Measurements from ENCODE around the gene ZSWIM9.

Gene ZSWIM9

GRCh38 chr19:48181505-48181904 is 11.0 kb downstream of the ZSWIM9 start:
- H4K20me1 ChIP-seq (ENCODE audit: control insufficient read depth, insufficient read depth, low read depth, low read length) = no peaks in the 10 kb centered on the region
- H3K4me2 ChIP-seq (ENCODE audit: low read length) = no peak overlapping the region
- no peaks in the 10 kb centered on the region for H3K9me2 ChIP-seq (replicated peaks; ENCODE audit: control insufficient read depth, low read length)
- H3K4me1 ChIP-seq (ENCODE audit: control insufficient read depth, low read length) = peaks cover 33% of the 10 kb centered on the region
- no peaks in the 10 kb centered on the region for H3K27me3 ChIP-seq (ENCODE audit: control insufficient read depth, low read length)
- H3K27ac ChIP-seq (ENCODE audit: low read depth, low read length) = no peak overlapping the region
- H3K79me2 ChIP-seq (ENCODE audit: control insufficient read depth, low read length) = no peaks in the 10 kb centered on the region
- TF ChIP-seq, protein P1, sequence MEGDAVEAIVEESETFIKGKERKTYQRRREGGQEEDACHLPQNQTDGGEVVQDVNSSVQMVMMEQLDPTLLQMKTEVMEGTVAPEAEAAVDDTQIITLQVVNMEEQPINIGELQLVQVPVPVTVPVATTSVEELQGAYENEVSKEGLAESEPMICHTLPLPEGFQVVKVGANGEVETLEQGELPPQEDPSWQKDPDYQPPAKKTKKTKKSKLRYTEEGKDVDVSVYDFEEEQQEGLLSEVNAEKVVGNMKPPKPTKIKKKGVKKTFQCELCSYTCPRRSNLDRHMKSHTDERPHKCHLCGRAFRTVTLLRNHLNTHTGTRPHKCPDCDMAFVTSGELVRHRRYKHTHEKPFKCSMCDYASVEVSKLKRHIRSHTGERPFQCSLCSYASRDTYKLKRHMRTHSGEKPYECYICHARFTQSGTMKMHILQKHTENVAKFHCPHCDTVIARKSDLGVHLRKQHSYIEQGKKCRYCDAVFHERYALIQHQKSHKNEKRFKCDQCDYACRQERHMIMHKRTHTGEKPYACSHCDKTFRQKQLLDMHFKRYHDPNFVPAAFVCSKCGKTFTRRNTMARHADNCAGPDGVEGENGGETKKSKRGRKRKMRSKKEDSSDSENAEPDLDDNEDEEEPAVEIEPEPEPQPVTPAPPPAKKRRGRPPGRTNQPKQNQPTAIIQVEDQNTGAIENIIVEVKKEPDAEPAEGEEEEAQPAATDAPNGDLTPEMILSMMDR (IDR thresholded peaks at IDR 0.05; ENCODE audit: low read depth, low read length, poor library complexity, severe bottlenecking) = no peak
- TF ChIP-seq EZH2phosphoT487 (IDR thresholded peaks at IDR 0.05; ENCODE audit: borderline replicate concordance, low read length) = no peak
- H3F3A ChIP-seq (ENCODE audit: control insufficient read depth, insufficient read depth) = peaks cover 19% of the 10 kb centered on the region; the same call in 1 of the 2 replicates
- H3K4me3 ChIP-seq (ENCODE audit: low read length) = no peak overlapping the region
- H3K36me3 ChIP-seq (ENCODE audit: control insufficient read depth, low read length) = peaks cover 25% of the 10 kb centered on the region
- H3K9me3 ChIP-seq (ENCODE audit: control insufficient read depth, insufficient read depth, low read length) = peaks cover 4% of the 10 kb centered on the region; the same call in 1 of the 2 replicates

DNA sequence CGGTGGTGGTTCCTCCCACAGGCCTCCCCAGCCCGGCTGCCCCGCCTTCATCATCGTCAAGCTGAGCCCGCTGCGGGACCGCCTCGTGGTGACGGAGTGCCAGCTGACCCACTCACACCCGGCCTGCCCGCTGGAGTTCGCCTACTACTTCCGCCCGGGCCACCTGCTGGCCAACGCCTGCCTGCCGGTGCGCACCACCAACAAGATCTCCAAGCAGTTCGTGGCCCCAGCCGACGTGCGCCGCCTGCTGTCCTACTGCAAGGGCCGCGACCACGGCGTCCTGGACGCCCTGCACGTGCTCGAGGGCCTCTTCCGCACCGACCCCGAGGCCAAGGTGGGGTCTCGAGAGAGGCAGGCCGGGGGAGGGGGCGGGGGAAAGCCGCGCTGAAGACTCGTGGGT is 12.0 kb downstream of the ZSWIM9 start:
- no peak overlapping the region for H3K27ac ChIP-seq (ENCODE audit: low read depth, low read length)
- H3F3A ChIP-seq (ENCODE audit: control insufficient read depth, insufficient read depth) = peaks cover 23% of the 10 kb centered on the region
- H3K4me3 ChIP-seq (ENCODE audit: low read length) = no peak overlapping the region
- H4K20me1 ChIP-seq (ENCODE audit: control insufficient read depth, insufficient read depth, low read depth, low read length) = no peaks in the 10 kb centered on the region
- peaks cover 30% of the 10 kb centered on the region for H3K36me3 ChIP-seq (ENCODE audit: control insufficient read depth, low read length)
- H3K27me3 ChIP-seq (ENCODE audit: control insufficient read depth, low read length) = no peaks in the 10 kb centered on the region
- H3K9me2 ChIP-seq (replicated peaks; ENCODE audit: control insufficient read depth, low read length) = no peaks in the 10 kb centered on the region
- H3K4me2 ChIP-seq (ENCODE audit: low read length) = no peak overlapping the region
- H3K4me1 ChIP-seq (ENCODE audit: control insufficient read depth, low read length) = peaks cover 39% of the 10 kb centered on the region
- H3K79me2 ChIP-seq (ENCODE audit: control insufficient read depth, low read length) = no peaks in the 10 kb centered on the region
- TF ChIP-seq, protein P1 (IDR thresholded peaks at IDR 0.05; ENCODE audit: low read depth, low read length, poor library complexity, severe bottlenecking) = no peak
- TF ChIP-seq EZH2phosphoT487 (IDR thresholded peaks at IDR 0.05; ENCODE audit: borderline replicate concordance, low read length) = no peak
- H3K9me3 ChIP-seq (ENCODE audit: control insufficient read depth, insufficient read depth, low read length) = peaks cover 4% of the 10 kb centered on the region; the same call in 1 of the 2 replicates

GRCh38 chr19:48183356-48183755 is 12.9 kb downstream of the ZSWIM9 start:
- Histone ChIP-seq H3K4me1 (ENCODE audit: control insufficient read depth, low read length) (peaks cover 39% of the 10 kb centered on the region), H3K36me3 (ENCODE audit: control insufficient read depth, low read length) (peaks cover 36% of the 10 kb centered on the region), H3K4me3 (ENCODE audit: low read length) (no peak overlapping the region), H3K9me3 (ENCODE audit: control insufficient read depth, insufficient read depth, low read length) (peaks cover 4% of the 10 kb centered on the region; the same call in 1 of the 2 replicates), H3K27ac (ENCODE audit: low read depth, low read length) (no peak overlapping the region), H4K20me1 (ENCODE audit: control insufficient read depth, insufficient read depth, low read depth, low read length) (no peaks in the 10 kb centered on the region), H3K4me2 (ENCODE audit: low read length) (no peak overlapping the region), H3F3A (ENCODE audit: control insufficient read depth, insufficient read depth) (peaks cover 21% of the 10 kb centered on the region), H3K9me2 (replicated peaks; ENCODE audit: control insufficient read depth, low read length) (no peaks in the 10 kb centered on the region), H3K79me2 (ENCODE audit: control insufficient read depth, low read length) (no peaks in the 10 kb centered on the region), H3K27me3 (ENCODE audit: control insufficient read depth, low read length) (no peaks in the 10 kb centered on the region)
- TF ChIP-seq, protein P1 (IDR thresholded peaks at IDR 0.05; ENCODE audit: low read depth, low read length, poor library complexity, severe bottlenecking) = no peak
- TF ChIP-seq EZH2phosphoT487 (IDR thresholded peaks at IDR 0.05; ENCODE audit: borderline replicate concordance, low read length) = no peak

Data from DOHH2 (cell line).